GM18873 (cell line): ENCODE data around the gene LRP11.
"Not testable (repeated sequence)": the region's sequence is repeated elsewhere in the genome, so short reads cannot be mapped to it uniquely, and the experiment has no call there.

ENCODE experiments used
- ATAC-seq: cut with Tn5 transposase; IDR thresholded peaks from one replicate; pipeline ENCODE4 v1.9.1; 2021; ENCODE audit warnings: mild to moderate bottlenecking, moderate library complexity, moderate number of reproducible peaks; ENCODE audit not compliant: unreplicated experiment, low FRiP score

LRP11 gene

DNA sequence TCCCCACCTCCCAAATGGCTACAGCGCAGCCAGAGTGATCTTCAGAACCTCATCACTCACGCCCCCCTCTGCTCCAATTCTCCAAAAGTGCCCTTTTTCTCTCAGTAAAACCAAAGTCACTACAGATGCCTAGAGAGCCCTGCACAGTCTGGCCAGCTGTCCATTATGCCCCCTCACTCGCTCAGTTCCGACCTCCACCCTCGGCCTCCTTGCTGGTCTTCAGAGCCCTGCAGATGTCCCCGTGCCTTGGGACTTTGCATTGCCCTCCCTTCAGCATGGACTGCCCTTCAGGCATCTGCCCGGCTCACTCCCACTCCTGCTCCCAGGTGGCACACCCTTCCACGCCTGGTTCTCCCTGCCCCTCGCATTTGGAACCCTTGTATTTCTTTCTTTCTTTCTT, 34.8 kb upstream of the LRP11 start:
- no peak for ATAC-seq

DNA sequence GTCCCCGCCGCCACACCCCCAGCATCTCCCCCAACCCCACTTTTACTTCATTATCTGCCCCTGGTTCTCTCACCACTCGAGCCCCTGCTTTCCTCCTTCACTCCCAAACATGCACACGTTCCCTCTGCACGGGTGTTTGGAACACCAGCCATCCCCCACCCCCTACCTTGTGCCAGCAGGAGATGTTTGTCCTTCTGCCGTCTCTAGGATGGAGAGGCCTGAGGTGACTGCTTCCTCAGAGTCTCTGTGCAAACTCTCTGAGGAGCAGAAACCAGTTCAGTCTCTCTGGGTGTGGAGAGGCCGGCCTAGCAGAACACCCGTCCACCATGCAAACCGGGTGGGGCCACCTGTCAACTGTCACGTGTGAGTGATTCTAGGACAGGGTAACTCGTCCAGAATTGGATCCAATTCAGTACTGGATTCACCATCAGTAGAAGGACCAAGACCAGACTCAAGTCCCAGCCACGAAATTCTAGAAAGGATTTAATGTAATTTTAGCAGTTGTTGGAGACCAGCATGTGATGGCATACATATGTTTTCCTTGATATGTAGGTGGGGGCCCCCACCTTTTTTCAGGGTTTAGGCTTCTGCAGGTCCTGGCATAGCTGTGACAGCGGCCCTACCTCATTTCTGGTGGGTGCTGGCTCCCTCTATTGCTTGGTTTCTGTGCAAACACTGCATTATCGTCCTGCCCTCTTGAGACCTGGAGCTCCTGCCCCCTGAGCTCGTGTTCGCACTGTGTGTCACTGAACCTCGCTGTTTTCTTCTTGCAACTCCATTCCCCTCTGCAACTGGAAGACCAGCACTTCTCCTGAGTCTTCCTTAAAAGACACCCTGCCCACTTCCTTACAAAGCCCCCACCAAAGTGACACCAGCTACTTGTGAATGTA, 33.9 kb upstream of the LRP11 start, which contains the start of gene RAET1E:
RAET1E (minus strand) TSS at position 259 of the 890 bp plus-strand sequence. CDS start 7,212 bp downstream, outside the sequence.
- ATAC-seq, result no peak

DNA sequence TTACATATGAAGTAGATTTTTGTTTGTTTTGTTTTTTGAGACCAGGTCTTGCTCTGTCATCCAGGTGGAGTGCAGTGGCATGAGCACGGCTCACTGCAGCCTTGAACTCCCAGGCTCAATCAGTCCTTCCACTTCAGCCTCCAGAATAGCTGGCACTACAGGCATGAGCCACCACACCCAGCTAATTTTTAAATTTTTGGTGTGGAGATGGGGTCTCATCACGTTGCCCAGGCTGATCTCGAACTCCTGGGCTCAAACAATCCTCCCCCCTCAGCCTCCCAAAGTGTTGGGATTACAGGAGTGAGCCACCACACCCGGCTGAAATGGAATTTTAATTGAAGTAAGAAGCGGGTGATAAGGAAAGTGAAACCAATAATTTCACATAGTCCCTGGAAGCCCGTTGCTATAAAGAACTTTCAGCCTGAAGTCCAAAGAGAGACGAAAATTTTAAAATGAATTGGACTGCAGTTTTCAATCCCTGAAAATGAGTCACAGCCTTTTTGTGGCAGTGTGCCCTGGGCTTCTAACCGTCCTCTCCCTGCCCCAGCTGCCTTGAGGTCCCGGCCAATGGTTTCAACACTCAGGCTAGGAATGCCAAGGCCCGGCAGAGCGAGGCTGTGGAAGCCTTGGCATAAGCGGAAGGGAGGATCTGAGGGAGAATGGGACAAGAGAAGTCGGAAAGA, 33.0 kb upstream of the LRP11 start:
- ATAC-seq, result no peak

DNA sequence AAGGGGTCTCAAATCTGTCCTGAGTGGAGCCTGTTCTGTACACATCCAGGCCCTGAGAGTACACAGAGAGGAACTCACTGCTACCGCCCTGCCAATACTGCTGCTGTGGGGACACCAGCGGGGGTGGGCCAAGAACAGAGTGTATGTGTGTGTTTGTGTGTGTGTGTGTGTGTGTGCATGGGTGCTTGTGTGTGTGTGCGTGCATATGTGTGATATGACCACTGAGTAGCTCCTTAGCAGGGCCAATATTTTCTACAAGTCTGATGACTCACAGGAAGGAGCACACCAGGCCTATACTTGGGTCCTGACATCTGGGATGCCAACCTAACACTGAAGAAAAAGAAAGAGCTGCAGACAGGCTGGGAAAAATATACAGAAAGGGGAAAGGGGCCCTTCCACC, 32.3 kb upstream of the LRP11 start:
- no peak for ATAC-seq

DNA sequence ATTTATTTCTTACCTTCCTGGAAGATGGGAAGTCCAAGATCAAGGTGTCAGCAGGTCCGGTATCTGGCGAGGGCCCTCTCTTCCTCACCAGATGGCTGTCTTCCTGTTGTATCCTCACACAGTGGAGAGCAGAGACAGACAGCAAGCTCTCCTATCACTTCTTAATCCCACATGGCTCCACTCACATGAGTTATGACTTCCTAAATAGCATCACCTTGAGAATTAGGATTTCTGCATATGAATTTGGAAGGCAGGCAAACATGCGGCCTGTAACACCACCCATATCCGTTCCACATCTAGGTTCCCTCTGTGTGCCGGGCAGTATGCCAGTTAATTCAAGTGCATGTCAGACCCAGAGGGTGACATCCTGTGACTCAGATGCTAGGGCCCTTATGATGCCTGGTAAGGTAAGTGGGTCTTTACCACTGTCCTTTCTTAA, 31.7 kb upstream of the LRP11 start:
- ATAC-seq, result no peak

DNA sequence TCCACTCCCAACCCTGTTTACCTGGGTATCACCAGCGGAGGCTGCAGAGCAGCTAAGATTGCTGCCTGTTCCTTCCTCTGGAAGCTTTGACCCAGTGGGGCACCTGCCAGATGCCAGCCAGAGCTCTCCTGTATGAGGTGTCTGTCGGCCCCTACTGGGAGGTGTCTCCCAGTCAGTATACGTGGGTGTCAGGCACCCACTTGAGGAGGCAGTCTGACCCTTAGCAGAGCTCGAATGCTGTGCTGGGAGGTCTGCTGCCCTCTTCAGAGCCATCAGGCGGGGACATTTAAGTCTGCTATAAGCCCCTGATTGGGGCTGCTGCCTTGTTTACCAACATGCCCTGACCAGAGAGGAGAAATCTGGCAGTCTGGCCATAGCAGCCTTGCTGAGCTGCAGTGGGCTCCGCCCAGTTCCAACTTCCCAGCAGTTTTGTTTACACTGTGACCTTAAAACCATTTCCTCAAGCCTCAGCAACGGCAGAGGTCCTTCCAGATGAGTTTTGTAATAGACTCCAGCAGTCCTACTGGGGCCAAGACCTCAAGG, 31.0 kb upstream of the LRP11 start:
- no peak for ATAC-seq

DNA sequence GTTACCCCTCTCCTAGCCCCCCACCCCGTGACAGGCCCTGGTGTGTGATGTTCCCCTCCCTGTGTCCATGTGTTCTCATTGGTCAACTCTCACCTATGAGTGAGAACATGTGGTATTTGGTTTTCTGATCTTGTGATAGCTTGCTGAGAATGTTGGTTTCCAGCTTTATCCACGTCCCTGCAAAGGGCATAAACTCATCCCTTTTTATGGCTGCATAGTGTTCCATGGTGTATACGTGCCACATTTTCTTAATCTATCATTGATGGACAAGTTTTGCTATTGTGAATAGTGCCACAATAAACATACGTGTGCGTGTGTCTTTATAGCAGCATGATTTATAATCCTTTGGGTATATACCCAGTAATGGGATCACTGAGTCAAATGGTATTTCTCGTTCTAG, 27.7 kb upstream of the LRP11 start:
- ATAC-seq, result not testable (repeated sequence)

DNA sequence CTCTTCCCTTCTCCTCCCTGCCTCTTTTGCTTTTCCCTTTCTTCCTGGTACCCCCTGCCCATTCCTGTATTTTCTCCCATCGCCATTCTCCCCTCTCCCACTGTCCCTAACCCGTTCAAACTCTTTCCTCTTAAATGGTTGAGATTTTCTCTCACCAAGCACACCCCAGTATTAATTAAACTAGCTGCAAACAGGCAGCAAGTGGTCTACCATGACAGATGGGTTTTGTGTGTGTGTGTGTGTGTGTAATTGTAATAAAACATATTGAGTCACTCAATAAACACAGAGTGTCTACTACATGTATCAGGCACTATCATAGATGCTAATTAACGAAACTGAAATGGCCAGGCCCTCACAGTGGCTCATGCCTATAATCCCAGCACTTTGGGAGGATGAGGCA, 27.1 kb upstream of the LRP11 start:
- no peak for ATAC-seq

DNA sequence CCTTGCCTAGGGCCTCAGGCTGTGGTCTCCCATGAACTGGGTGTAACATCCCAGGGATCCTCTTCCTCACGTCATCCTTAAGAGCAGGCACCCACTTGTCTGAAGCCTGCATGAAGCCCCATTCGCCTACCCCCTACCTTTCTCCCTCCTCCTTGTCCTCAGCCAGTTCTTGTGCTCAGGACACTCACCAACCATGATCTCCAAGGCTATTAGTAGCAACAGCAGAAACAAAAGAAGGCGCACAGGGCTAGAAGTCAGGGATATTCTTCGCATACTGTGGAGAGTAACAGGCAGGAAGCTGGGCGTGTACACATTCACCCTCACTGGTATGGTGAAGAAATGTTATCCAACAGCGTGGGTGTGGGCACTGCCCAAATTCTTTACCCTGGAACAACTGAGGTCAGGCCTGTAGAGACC, 26.5 kb upstream of the LRP11 start:
- no peak for ATAC-seq

DNA sequence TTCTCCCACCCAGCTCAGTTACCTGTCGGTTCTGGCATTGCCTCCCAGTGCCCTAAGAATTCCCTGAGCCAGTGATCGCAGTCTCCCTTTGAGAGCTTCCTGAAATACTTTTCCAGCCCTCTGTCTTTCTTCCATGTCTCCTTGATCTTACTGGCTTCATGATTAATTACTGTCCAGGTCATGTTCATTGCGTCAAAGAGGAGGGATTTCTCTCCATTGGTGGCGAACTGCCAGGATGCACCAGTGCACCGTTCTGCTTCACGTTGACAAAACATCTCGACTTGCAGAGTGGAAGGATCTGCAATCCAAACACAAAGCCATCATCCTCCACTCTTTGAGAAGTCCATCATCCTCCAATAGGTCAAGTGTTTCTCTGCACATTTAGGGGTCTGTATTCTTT, 25.2 kb upstream of the LRP11 start:
- no peak for ATAC-seq

DNA sequence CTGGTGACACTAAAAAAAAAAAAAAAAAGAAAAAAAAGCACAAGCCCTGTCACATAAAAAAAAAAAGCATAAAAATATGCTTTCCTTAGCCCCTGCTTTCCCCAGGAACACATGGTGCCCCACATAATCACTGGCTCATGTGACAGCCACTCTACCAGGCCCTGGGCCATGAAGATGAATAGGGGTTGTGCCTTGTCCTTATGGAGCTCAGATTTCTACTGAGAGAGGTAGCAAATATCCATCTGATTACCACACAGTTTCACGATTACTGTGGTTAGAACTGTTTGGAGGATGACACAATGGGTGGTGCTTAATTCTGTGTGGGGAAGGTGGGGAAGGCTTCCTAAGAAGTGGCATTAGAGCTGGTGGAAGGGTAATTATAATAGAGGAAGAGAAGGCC, 24.5 kb upstream of the LRP11 start:
- no peak for ATAC-seq

DNA sequence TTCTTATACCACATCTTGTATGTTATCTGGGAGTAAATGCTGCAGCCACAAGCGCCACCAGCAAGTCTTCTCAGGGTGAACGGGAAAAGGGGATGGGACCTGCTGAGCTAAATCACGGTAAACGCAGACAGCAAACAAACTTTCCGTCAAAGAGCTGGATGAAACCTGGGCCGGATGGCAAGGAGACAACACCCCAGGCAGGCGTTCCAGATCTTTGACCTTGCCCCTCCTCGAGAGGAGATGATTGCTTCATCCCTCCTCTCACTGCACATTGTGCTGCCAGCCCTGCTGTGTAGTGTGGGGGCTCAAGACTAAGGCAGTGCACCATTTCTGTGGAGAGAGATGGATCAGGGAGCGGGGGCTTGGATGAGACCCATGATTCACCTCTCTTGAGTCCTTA, 23.9 kb upstream of the LRP11 start:
- ATAC-seq, result no peak

DNA sequence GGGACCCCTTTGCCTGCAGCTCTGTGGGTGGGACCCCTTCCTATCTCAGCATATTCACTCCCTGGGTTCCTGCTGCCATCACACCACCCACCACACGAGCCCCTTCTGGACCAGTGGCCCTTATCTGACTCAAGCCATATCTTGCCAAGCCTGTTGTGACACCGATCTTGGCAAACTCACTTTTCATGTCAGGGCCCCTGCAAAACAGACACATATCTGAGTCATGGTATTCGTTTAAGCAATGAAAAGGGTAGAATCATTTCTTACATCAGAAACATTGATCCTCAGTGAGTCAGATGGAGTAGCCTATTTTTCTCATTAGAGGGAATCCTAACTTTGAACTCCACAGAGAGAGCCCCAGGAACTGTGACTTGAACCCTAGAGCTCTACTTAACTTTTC, 23.2 kb upstream of the LRP11 start:
- no peak for ATAC-seq

DNA sequence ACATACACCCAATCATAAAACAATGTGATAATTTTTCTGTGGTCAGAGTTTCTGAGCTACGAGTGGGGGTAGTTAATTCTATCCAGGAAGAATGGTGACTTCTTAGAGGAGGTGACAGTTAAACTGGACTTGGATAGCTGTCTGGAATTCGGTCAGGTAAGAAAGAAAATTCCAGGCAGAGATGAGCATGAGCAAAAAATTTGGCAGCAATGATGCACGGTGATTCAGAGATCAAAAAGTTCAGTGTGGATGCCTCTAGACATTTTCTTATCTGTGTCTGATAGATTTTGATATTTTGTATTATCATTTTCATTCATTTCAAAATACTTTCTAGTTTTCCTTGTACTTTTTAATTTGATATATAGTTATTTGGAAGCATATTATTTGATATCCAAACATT, 21.7 kb upstream of the LRP11 start:
- ATAC-seq, result no peak

DNA sequence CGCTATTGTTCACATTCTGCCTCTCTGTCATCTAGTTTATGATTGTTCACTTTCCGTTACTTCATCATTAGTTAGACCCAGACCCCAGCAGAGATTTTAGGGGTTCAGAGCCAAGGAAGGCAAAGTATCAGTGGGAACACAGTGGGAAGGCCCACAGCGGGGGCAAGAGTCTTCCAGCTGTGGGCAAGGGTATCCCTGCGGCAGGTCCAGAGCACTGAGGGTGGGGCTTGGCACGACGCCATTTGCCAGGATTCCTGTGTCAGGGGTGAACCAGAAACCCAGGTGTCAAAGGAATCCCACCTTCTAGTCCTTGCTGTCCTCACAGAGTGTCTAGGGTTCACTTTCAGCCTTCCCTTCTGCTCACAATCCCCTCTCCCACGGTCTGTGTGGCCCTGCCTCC, 20.5 kb upstream of the LRP11 start:
- no peak for ATAC-seq

DNA sequence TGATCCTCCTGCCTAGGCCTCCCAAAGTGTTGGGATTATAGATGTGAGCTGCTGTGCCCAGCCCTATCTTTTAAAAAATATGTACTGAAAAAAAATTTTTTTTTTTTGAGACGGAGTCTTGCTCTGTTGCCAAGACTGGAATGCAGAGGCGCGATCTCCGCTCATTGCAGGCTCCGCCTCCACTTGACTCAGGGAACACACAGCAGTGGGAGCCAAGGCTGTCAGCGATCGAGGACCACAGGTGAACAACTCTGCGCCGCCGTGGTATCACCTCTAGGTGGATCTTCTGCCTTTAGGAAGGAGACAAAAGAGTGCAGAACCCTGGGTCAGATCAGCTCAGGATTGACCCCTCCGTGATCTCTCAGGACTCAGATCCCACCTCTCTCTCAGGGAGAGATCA, 20.1 kb upstream of the LRP11 start:
- no peak for ATAC-seq

DNA sequence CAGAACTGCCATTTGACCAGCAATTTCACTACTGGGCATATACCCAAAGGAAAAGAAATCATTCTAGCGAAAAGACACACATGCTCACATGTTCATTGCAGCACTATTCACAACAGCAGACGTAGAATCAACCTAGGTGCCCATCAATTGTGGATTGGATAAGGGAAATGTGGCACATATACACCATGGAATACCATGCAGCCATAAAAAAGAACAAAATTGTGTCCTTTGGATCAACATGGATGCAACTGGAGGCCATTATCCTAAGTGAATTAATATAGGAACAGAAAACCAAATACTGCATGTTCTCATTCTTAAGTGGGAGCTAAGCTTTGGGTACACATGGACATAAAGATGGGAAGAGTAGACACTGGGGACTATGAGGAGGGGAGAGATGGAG, 17.7 kb upstream of the LRP11 start:
- no peak for ATAC-seq

DNA sequence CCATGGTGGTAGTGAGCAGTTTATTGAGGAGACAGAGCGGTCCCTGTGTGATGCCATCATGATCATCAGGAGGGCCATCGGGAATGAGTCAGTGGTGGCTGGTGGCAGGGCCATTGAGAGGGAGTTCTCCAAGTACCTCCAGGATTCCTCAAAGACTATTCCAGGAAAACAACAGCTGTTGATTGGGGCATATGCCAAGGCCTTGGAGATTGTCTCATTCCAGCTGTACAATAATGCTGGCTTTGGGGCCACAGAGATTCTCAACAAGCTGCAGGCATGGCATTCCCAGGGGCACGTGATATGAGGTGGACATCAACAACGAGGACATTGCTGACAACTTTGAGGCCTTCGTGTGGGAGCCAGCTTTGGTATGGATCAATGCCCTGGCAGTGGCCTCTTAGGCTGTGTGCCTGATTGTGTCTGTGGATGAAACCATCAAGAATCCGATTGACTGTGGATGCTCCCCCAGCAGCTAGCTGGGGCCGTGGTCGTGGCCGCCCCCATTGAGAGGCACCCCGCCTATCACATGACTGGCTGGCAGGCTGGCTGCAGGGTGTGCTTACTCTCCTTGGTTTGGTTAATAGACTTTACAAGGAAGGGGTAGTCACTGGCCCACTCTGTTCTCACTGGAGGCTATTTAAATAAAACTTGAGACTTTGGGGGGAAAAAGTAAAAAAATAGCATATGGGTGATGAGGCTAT, 17.1 kb upstream of the LRP11 start:
- no peak for ATAC-seq

DNA sequence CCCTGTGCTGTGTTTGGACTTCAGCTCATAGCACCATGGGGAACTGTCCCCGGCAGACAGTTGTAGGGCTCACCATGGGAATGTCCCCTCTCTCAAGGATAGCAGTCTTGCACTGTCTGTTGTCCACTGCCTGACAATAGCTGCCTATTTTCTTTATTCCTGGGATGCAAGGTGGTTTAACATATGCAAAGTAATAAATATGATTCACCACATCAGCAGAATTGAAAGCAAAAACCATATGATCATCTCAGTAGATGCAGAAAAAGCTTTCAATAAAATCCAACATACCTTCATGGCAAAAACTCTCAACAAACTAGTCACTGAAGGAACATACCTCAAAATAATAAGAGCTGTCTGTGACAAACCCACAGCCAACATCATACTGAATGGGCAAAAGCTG, 13.5 kb upstream of the LRP11 start:
- ATAC-seq, result no peak

DNA sequence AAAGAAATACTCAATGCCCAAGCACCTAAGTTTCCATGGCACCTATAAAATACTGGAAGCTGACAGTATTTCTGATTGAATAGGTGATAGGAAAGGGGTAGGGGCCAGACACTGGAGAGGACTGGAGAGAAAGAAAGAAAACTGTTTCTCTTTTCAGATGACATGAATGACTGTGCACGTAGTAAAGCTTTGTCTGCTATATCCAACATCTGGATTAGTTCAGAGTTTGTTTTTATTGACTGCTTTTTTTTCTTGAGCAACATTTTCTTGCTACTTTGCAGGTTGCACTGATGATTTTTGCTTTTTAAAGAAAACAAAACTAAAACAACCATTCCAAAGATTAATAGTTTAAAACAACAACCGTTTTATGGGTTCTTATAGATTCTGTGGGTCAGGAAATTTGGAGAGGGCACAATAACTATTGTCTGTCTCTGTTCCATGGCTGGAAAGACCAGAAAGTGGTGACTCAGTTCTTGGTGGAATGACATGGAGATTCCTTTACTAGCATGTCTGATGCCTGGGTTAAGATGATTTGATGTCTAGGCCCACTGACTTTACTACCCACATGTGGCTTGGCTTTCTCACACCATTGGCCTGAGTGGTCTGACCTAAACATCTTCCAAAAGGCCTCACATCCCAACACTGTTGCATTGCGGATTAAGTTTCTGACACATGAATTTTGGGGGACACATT, 12.2 kb upstream of the LRP11 start:
- no peak for ATAC-seq
